HepG2 (cell line): Measurements from ENCODE around the gene SRSF10. TPM values are rescaled to one million over a fixed set of nuclear protein-coding genes. Genes with fewer than 3 reads are reported as not detected.
A peak's percentile ranks its signal among the peaks of the same experiment; 100 is the strongest.

ENCODE experiments used
- ATRX ChIP-seq: sonication (generic); formaldehyde crosslinking; IDR thresholded peaks from 2 replicates; pipeline ENCODE4 v1.4.0; 2020; ENCODE audit warnings: missing genetic modification reagents, borderline replicate concordance
- CHCHD3 ChIP-seq: sonication (generic); formaldehyde crosslinking; IDR thresholded peaks from 2 replicates; pipeline ENCODE4 v1.8.0; 2022; ENCODE audit warnings: mild to moderate bottlenecking, missing genetic modification reagents, moderate library complexity
- GPN1 ChIP-seq: sonication (generic); formaldehyde crosslinking; IDR thresholded peaks from 2 replicates; pipeline ENCODE4 v1.5.1; 2020; ENCODE audit warnings: missing genetic modification reagents, borderline replicate concordance
- HOXA5 ChIP-seq: sonication (generic); formaldehyde crosslinking; IDR thresholded peaks from 2 replicates; pipeline ENCODE4 v1.4.0; 2020; ENCODE audit warnings: missing genetic modification reagents
- KDM4B ChIP-seq: sonication (generic); formaldehyde crosslinking; IDR thresholded peaks from 2 replicates; pipeline ENCODE4 v1.4.0; 2020; ENCODE audit warnings: missing genetic modification reagents
- MAFK ChIP-seq, 2 experiments: IDR thresholded peaks in 1 of 2; conservative IDR thresholded peaks in 1 of 2; 2 replicates each; pipeline ENCODE4 v1.6.1; 2011; ENCODE audit warnings: improper control_type of control experiment in 2 of 2, low read length in 2 of 2
- MEF2D ChIP-seq: sonication (generic); formaldehyde crosslinking; IDR thresholded peaks from 2 replicates; pipeline ENCODE4 v1.5.1; 2020; ENCODE audit warnings: mild to moderate bottlenecking, missing genetic modification reagents
- MEIS2 ChIP-seq: sonication (generic); formaldehyde crosslinking; IDR thresholded peaks from 2 replicates; pipeline ENCODE4 v1.9.0; 2021; ENCODE audit warnings: mild to moderate bottlenecking, missing genetic modification reagents
- MYC ChIP-seq: sonication (generic); formaldehyde crosslinking; IDR thresholded peaks from 2 replicates; pipeline ENCODE4 v1.9.0; 2021; ENCODE audit warnings: missing genetic modification reagents, borderline replicate concordance
- NR2C2 ChIP-seq: sonication (generic); formaldehyde crosslinking; IDR thresholded peaks from 2 replicates; pipeline ENCODE4 v1.4.0; 2020; ENCODE audit warnings: missing genetic modification reagents, mild to moderate bottlenecking, moderate library complexity, borderline replicate concordance
- RCOR2 ChIP-seq: IDR thresholded peaks from 2 replicates; pipeline ENCODE4 v1.6.1; 2016; ENCODE audit warnings: missing biosample characterization, missing genetic modification reagents
- TBX2 ChIP-seq: sonication (generic); formaldehyde crosslinking; IDR thresholded peaks from 2 replicates; pipeline ENCODE4 v1.5.0; 2020; ENCODE audit warnings: missing genetic modification reagents, mild to moderate bottlenecking, borderline replicate concordance
- TEF ChIP-seq: sonication (generic); formaldehyde crosslinking; IDR thresholded peaks from 2 replicates; pipeline ENCODE4 v1.5.0; 2020; ENCODE audit warnings: missing genetic modification reagents
- TSC22D2 ChIP-seq: sonication (generic); formaldehyde crosslinking; IDR thresholded peaks from 2 replicates; pipeline ENCODE4 v1.5.1; 2020; ENCODE audit warnings: missing genetic modification reagents, mild to moderate bottlenecking, borderline replicate concordance
- YEATS2 ChIP-seq: sonication (generic); formaldehyde crosslinking; IDR thresholded peaks from 2 replicates; pipeline ENCODE4 v1.4.0; 2020; ENCODE audit warnings: missing genetic modification reagents, borderline replicate concordance
- ZBTB20 ChIP-seq: sonication (generic); formaldehyde crosslinking; IDR thresholded peaks from 2 replicates; pipeline ENCODE4 v1.8.1; 2023; ENCODE audit warnings: missing genetic modification reagents, low read depth, mild to moderate bottlenecking, borderline replicate concordance
- ZEB1 ChIP-seq: IDR thresholded peaks from 2 replicates; pipeline ENCODE4 v1.6.1; 2012; ENCODE audit warnings: mild to moderate bottlenecking, low read depth, inconsistent platforms; ENCODE audit not compliant: insufficient replicate concordance
- ZNF253 ChIP-seq: sonication (generic); formaldehyde crosslinking; IDR thresholded peaks from 2 replicates; pipeline ENCODE4 v1.8.0; 2022; ENCODE audit warnings: mild to moderate bottlenecking, missing genetic modification reagents, borderline replicate concordance
- ZNF331 ChIP-seq: sonication (generic); formaldehyde crosslinking; IDR thresholded peaks from 2 replicates; pipeline ENCODE4 v1.4.0; 2020; ENCODE audit warnings: missing genetic modification reagents
- ZNF530 ChIP-seq: sonication (generic); formaldehyde crosslinking; IDR thresholded peaks from 2 replicates; pipeline ENCODE4 v1.5.0; 2020; ENCODE audit warnings: low read depth, mild to moderate bottlenecking, missing genetic modification reagents
- ZNF850 ChIP-seq: sonication (generic); formaldehyde crosslinking; conservative IDR thresholded peaks from 2 replicates; pipeline ENCODE4 v1.9.0; 2021; ENCODE audit warnings: mild to moderate bottlenecking, missing genetic modification reagents
- ZSCAN22 ChIP-seq: sonication (generic); formaldehyde crosslinking; IDR thresholded peaks from 2 replicates; pipeline ENCODE4 v1.4.0; 2020; ENCODE audit warnings: mild to moderate bottlenecking, missing genetic modification reagents
- ZSCAN30 ChIP-seq: sonication (generic); formaldehyde crosslinking; IDR thresholded peaks from 2 replicates; pipeline ENCODE4 v1.5.0; 2020; ENCODE audit warnings: mild to moderate bottlenecking, missing genetic modification reagents
- ZSCAN31 ChIP-seq: sonication (generic); formaldehyde crosslinking; IDR thresholded peaks from 2 replicates; pipeline ENCODE4 v1.5.0; 2020; ENCODE audit warnings: low read depth, mild to moderate bottlenecking, missing genetic modification reagents
- polyA plus RNA-seq, 8 experiments: library from polyadenylated mRNA; depleted of rRNA in 3 of 8; stranded (reverse) in 7 of 8; unstranded in 1 of 8; fragments of >200 nt; fragmentation: Illumina TruSeq in 4 of 8; extraction: Trizol in 4 of 8; gene quantifications; 2 replicates each; pipeline versions ENCODE4 v1.2.1 to v1.2.3, GENCODE V29; 2011 to 2016; ENCODE audit warnings: low read depth in 4 of 8, missing spikeins in 1 of 8, mixed read lengths in 1 of 8; ENCODE audit not compliant: insufficient read depth in 1 of 8
- total RNA-seq, 5 experiments: library from RNA; depleted of rRNA; stranded (reverse); fragments of >200 nt; fragmentation: Illumina TruSeq; extraction: Trizol; gene quantifications; 2 replicates each; pipeline ENCODE4 v1.2.3, GENCODE V29; 2016; ENCODE audit warnings: low read depth in 1 of 5
- TF ChIP-seq, protein P1 (sequence below): IDR thresholded peaks from 2 replicates; pipeline ENCODE4 v1.6.1; 2012; ENCODE audit warnings: low read depth, low read length, improper control_type of control experiment
- TF ChIP-seq, protein P2 (sequence below): sonication (generic); formaldehyde crosslinking; IDR thresholded peaks from 2 replicates; pipeline ENCODE4 v1.4.0; 2020; ENCODE audit warnings: missing genetic modification reagents
- TF ChIP-seq, protein P3 (sequence below): sonication (generic); formaldehyde crosslinking; IDR thresholded peaks from 2 replicates; pipeline ENCODE4 v1.4.0; 2020; ENCODE audit warnings: mild to moderate bottlenecking, missing genetic modification reagents

SRSF10 gene
- total and polyA plus RNA-seq, 2 of the 13 experiments (the other 11 are each of a cell fraction or from before 2014, with no cell fraction given): 126 to 186 TPM

DNA sequence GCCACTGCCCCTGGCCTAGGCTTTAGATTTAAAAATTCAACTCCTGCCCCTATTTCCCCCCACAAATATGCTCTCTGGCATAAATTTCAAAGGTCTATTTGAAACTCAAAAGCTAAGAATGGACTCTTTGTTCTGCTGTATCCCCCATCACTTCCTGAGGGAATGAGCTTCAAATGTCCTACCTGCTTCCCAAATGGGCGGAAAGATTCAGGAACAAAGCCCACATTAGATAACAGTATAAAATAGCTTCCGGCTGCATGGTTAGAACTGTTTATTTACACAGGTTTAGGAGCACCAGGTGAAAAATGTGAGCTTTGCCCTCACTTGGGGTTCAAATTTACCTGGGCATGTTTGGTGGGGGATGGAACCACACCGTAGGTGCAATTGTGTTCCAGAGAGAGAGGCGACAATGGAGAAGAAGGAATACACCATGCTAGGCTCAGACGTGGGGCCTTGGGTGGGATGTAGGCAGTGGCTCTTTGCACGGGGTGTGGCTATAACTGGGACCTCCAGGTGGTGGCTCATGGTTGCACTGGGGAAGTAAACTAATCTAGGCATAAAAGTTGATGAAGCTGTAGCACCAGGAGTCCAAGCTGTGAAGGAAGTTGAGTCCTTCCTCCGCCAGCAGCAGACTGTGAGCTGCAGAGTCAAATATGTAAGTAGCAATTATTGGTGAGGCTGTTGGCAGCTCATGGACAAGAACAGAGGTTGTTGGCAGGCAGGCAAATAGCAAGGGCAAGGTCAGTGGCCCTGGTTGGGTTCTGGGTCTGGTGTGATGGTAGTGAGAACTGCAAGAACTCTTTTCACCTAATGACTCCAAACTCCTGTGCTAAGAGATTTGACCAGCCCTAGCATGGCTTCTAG is 41.5 kb upstream of the SRSF10 start (continued):
- peak; percentile 81 for TF ChIP-seq ZNF331 (CRISPR knock-in tag)
- TF ChIP-seq ZNF253: no peak
- TF ChIP-seq ZBTB20 (CRISPR knock-in tag): peak; percentile 47; the same call in 1 of the 2 replicates
- peak; percentile 49; the same call in 1 of the 2 replicates for TF ChIP-seq NR2C2 (CRISPR knock-in tag)
- TF ChIP-seq HOXA5 (CRISPR knock-in tag): no peak
- TF ChIP-seq ZEB1: peak; percentile 100
- TF ChIP-seq GPN1 (CRISPR knock-in tag): no peak
- TF ChIP-seq MYC: peak; percentile 61
- TF ChIP-seq ZSCAN22 (CRISPR knock-in tag): no peak
- no peak for TF ChIP-seq ZNF530 (CRISPR knock-in tag)
- TF ChIP-seq, protein P1, sequence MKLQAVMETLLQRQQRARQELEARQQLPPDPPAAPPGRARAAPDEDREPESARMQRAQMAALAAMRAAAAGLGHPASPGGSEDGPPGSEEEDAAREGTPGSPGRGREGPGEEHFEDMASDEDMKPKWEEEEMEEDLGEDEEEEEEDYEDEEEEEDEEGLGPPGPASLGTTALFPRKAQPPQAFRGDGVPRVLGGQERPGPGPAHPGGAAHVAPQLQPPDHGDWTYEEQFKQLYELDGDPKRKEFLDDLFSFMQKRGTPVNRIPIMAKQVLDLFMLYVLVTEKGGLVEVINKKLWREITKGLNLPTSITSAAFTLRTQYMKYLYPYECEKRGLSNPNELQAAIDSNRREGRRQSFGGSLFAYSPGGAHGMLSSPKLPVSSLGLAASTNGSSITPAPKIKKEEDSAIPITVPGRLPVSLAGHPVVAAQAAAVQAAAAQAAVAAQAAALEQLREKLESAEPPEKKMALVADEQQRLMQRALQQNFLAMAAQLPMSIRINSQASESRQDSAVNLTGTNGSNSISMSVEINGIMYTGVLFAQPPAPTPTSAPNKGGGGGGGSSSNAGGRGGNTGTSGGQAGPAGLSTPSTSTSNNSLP: peak; percentile 39; the same call in 1 of the 2 replicates
- no peak for TF ChIP-seq CHCHD3 (CRISPR knock-in tag)
- TF ChIP-seq MEF2D (CRISPR knock-in tag): peak; percentile 91
- TF ChIP-seq RCOR2: peak; percentile 97
- no peak for TF ChIP-seq TSC22D2
- TF ChIP-seq YEATS2 (CRISPR knock-in tag): peak; percentile 19; the same call in 1 of the 2 replicates
- TF ChIP-seq MEIS2: peak; percentile 7; the same call in 1 of the 2 replicates
- TF ChIP-seq MAFK (conservative IDR thresholded peaks at IDR 0.05 in 1 of 2, IDR thresholded peaks at IDR 0.05 in 1 of 2; ENCODE audit: low read length in 2 of 2): no peak
- no peak for TF ChIP-seq KDM4B (CRISPR knock-in tag)
- TF ChIP-seq TBX2: peak; percentile 96
- no peak for TF ChIP-seq ZSCAN30 (CRISPR knock-in tag)
- no peak for TF ChIP-seq TEF (CRISPR knock-in tag)
- TF ChIP-seq, protein P2, sequence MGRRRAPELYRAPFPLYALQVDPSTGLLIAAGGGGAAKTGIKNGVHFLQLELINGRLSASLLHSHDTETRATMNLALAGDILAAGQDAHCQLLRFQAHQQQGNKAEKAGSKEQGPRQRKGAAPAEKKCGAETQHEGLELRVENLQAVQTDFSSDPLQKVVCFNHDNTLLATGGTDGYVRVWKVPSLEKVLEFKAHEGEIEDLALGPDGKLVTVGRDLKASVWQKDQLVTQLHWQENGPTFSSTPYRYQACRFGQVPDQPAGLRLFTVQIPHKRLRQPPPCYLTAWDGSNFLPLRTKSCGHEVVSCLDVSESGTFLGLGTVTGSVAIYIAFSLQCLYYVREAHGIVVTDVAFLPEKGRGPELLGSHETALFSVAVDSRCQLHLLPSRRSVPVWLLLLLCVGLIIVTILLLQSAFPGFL (CRISPR knock-in tag): no peak
- TF ChIP-seq, protein P3, sequence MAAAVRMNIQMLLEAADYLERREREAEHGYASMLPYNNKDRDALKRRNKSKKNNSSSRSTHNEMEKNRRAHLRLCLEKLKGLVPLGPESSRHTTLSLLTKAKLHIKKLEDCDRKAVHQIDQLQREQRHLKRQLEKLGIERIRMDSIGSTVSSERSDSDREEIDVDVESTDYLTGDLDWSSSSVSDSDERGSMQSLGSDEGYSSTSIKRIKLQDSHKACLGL (CRISPR knock-in tag): no peak
- TF ChIP-seq ZSCAN31 (CRISPR knock-in tag): peak; percentile 75
- TF ChIP-seq ATRX (CRISPR knock-in tag): no peak
- TF ChIP-seq ZNF850 (CRISPR knock-in tag): no peak
